GM13976 (cell line): ENCODE measurements around the gene UBALD1.

Experiments
- DNase-seq: peaks from one replicate; pipeline ENCODE4 v3.0.0; 2012; ENCODE audit warnings: low spot score
- in situ Hi-C: fragments of 300-500 bp; cut with MboI; formaldehyde crosslinking; loops from one replicate; pipeline ENCODE4 v1.12.0; 2022; ENCODE audit warnings: low sequenced_read_pairs, mixed read lengths, inconsistent platforms; ENCODE audit not compliant: unreplicated experiment
- TF ChIP-seq, protein P1 (sequence below): IDR thresholded peaks from 2 replicates; pipeline ENCODE4 v1.5.1; 2012; ENCODE audit warnings: borderline replicate concordance, mild to moderate bottlenecking; ENCODE audit not compliant: insufficient read depth; ENCODE audit errors: extremely low read depth, missing control alignments, control extremely low read depth

Gene UBALD1

DNA sequence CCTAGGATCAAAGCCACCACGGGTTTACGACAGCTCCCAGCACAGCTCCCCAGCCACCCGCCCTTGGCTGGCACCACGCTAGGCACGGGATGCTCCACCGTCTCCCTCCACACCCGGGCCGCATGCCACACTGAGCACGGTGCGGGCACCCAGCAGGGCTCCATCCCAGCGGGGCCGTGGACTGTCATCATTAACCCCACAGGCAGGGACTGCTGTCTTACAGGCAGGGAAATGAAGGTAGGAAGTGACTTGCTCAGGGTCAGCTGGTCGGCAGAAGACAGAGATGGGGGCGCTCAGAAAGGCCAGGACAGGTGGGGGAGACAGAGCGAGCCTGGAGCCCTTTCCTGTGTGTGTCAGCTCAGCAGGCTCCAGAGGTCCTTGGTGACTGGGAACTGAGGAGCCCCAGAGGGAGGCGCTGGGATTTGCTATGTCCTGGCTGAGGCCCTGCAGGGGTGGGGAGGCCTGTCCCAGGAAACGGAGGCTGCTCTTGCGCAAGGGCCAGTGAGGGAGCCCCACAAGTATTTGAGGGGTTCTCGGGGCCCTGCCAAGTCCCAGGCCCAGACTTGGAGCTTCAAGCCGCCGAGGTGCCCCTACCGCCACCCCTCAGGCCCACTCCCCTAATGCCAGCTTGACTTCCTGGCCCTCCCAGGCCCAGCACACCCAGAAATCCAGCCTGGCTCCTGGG lies 3.2 kb downstream of the UBALD1 start:
- DNase-seq = peak; percentile 25
- TF ChIP-seq, protein P1, sequence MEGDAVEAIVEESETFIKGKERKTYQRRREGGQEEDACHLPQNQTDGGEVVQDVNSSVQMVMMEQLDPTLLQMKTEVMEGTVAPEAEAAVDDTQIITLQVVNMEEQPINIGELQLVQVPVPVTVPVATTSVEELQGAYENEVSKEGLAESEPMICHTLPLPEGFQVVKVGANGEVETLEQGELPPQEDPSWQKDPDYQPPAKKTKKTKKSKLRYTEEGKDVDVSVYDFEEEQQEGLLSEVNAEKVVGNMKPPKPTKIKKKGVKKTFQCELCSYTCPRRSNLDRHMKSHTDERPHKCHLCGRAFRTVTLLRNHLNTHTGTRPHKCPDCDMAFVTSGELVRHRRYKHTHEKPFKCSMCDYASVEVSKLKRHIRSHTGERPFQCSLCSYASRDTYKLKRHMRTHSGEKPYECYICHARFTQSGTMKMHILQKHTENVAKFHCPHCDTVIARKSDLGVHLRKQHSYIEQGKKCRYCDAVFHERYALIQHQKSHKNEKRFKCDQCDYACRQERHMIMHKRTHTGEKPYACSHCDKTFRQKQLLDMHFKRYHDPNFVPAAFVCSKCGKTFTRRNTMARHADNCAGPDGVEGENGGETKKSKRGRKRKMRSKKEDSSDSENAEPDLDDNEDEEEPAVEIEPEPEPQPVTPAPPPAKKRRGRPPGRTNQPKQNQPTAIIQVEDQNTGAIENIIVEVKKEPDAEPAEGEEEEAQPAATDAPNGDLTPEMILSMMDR = no peak
- in situ Hi-C loops = no loop called here

DNA sequence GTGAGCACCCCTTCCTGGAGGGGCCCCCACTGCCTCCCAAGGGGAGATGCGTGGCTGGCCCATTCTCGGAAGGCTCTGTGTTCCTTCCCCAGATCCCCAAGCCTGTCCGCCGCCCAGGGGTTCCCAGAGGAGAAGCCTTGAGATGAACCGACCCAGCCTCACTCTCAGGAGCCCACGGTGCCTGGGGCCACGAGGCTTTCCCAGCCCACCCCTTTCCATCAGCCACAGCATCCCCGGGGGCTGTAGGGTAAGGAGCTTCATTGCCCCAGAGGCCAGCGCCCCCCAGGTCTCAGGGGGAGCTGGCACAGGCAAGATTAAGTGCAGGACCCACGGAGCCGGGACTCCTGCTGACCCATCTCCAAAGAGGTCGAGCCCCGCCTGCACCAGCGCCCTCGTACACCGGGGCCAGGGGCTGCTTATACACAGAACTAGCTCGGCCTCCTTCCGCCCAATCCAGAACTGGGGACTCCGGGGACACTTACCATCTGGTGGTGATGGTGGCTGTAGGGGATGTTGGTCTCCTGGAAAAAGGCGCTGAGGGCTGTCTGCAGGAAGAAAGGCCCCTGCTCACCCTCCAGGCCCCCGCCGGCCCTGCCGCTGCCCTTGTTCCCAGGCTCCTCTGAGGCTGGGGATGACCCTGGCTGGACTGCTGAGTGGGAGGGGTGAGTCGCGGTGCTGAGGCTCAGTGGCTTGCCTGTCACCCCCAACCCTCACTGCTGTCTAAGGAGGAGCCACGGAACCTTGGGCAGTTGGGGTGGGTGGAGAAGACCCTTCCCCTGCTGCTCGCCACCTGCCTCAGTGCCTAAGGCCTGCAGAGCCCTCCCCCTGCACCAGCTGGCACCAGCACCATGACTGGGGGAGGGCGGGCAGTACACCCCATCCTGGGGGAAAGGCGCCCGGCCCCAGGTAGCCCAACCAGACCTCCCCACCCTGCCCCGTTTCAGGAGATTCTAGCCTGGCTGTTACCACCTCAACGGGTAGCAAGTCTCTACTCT lies 4.4 kb downstream of the UBALD1 start:
- DNase-seq = peak; percentile 29
- TF ChIP-seq, protein P1 = no peak
- in situ Hi-C loops = no loop called here

- in situ Hi-C loops = no loop called here
- TF ChIP-seq, protein P1 = no peak
- DNase-seq = peak; percentile 15
Observed at GRCh38 chr16:4609200-4610010, 5.3 kb downstream of the UBALD1 start.

DNA sequence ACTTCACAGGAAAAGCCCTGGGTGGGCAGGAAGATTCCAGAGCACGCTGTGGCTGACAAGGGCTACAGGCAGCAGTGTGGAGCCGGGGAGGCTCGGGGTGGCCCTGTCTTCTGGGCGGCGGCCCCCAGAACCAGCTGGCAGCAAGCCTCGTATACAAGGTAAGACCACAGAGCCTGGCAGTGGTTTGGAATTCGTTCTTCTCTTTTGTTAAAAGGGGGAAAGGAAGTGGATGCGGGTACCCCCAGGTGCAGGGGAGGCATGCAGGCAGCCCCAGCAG lies 6.0 kb downstream of the UBALD1 start:
- DNase-seq = peak; percentile 22
- TF ChIP-seq, protein P1 = no peak
- in situ Hi-C loops = no loop called here

- TF ChIP-seq, protein P1 = no peak
- in situ Hi-C loops = no loop called here
- DNase-seq = peak; percentile 22
Observed at GRCh38 chr16:4607841-4608703, 6.6 kb downstream of the UBALD1 start.

DNA sequence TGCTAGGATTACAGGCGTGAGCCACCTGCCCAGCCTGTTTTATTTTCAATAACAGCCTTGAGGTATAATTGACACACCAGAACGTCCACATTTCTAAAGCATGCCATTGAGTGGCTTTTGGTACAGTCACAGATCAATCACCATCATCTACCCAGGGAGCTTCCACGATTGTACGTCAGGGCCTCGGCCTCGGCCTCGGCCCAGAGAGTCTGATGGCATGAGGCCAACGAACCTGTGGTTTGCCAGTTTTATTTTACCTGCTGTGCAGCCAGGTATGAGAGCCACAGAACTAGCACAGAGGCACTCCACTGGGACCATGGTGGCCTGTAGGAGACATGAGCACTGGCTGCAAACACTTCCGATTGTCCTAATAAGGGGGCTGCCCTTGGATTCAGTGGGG lies 8.3 kb downstream of the UBALD1 start:
- DNase-seq = no peak
- in situ Hi-C loops = no loop called here
- TF ChIP-seq, protein P1 = no peak
